Kasumi-1 (cell line): ENCODE measurements around the gene TINCR.
A peak's percentile ranks its signal among the peaks of the same experiment; 100 is the strongest.
"Not testable (repeated sequence)": the region's sequence is repeated elsewhere in the genome, so short reads cannot be mapped to it uniquely, and the experiment has no call there.

Source experiments
- DNase-seq, 2 experiments: peaks; one replicate each; lab custom pipeline; 2025; lab: John Stamatoyannopoulos, UW

Gene TINCR

DNA sequence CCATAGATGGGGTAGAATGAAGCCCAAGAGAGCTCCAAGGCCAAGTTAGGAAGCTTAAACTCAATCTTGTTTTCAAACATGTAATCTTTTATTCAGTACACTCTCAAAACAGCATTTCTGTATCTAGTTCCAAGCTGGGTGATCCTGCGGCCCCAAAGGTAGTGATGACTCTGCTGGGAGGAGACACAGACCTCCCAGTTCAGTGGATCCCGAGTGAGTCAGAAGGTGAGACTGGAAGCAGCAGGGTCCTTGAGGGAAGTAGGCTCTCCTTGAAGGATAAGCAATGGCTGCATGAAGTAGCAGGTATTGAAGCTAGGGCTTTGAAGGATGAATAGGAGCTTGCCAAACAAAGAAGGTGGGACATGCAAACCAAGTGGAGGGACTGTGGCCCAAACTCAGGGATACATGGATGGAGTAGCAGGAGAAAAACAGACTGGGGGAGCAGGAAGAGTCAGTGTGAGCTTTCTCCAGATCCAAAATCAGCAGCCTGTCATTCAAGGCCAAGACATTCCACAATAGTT lies 9.6 kb downstream of the TINCR start:
- no peak for DNase-seq

DNA sequence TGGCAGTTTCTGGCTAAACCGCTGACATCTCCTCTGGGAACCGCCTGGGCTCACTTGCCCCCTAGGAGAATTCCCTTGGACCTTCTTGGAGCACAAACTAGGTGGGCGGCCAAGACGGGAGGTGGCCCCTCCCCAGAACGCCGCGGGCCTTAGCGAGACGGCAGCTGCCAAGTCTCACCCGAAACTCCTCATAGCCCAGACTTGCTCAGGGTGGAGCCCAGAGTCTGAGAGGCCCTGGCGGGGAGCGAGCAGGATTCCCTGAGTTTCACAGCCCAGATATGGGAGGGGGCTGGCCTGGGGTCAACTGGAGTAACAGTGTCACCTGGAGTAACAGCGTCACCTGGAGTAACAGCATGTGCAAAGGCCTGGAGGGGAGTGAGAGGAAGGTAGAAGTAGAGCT lies 10.1 kb downstream of the TINCR start:
- DNase-seq, result no peak

DNA sequence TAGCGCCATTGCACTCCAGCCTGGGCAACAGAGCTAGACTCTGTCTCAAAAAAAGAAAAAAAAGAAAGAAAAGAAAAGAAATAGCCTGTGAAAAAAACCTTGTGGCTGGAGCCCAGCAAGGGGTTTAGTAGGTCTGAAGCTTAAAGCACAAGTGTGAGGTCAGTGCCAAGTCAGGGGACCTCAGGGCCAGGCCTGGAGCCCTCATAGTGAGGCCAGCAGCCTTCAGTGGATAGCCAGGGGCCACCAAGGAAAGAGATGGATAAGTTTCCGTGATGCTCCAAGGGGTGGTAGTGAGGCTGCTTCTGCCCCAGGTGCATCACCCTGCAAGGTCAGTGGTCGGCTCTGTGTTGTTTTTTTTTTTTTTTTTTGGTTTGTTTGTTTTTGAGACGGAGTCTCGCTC lies 12.9 kb downstream of the TINCR start:
- no peak for DNase-seq

DNA sequence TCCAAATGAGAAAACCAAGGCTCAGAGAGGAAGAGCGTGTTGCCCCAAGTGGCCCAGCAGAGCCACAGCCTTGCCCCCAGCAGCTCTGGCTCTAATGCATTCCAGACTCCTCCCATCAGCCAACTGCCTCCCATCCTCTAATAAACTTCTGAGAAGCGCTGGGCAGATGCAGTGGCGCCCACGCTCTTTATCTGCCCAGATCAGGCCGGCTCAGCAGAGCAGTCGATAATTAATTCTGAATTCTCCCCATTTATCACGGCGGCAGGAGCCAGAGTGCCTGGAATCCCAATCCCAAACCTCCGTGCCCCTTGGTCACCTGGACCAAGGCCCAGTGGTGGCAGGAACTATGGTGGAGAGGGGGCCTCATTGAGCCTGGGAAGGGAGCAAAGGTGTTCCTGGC lies 13.9 kb downstream of the TINCR start:
- no peak for DNase-seq

DNA sequence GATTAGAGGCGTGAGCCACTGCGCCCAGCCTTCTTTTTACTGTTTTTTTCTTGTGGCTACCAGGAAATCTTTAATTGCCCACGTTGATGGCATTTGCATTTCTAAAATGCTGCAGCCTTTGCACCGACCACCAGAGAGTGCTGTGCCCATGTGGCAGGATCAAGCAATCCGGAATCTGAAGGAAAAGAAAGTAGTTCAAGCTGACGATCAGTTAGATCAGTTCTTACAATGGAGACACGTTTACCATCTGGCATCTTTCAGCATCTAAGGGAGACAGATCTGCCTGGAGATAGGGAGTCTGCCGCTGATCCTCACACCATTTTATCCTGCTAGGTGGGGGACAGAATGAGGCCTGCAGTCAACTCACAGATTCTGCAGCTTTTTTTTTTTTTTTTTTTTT lies 19.9 kb downstream of the TINCR start:
- peak; percentile 63 to 79 for DNase-seq

- no peak for DNase-seq
Measured at GRCh38 chr19:5545984-5546383, 21.8 kb downstream of the TINCR start.

- DNase-seq, result no peak
Measured at GRCh38 chr19:5545051-5545450, 22.7 kb downstream of the TINCR start.

GRCh38 chr19:5542665-5543064 lies 25.1 kb downstream of the TINCR start:
- DNase-seq, result no peak

DNA sequence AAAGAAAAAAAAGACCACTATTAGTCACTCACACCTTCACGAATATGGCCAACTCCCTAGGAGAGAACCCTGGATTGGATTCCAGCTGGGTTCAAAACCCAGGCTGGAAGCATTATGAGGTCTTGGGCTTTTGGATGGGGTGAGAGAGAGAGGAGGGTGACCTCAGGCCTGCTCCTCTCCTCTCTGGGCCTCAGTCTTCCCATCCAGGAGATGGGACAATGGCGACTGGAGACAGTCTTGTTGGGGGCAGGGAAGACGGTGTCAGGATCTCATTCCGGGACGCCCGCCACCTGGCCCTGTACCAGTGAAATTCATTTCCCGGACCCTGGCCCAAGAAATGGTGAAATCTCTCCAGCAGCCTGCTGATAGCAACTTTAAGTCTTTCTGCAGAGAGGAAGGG lies 26.3 kb downstream of the TINCR start:
- DNase-seq, result no peak

DNA sequence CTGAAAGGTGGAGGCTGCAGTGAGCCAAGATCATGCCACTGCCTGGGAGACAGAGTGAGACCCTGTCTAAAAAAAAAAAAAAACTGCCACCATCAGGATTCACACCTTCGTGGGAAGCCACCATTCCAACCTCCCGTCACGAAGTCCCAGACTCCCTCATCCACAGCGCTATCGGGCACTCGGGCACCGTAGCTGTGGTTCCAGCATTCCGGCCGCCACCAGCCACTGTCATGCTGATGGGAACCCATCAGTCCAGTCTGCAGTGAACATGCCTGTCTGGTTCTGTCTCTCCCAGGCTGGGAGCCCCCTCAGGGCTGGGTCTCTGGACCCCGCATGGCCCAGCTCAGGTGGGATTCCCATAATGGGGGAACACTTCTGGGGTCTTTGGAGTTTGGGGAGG lies 27.5 kb downstream of the TINCR start:
- DNase-seq, result no peak

DNA sequence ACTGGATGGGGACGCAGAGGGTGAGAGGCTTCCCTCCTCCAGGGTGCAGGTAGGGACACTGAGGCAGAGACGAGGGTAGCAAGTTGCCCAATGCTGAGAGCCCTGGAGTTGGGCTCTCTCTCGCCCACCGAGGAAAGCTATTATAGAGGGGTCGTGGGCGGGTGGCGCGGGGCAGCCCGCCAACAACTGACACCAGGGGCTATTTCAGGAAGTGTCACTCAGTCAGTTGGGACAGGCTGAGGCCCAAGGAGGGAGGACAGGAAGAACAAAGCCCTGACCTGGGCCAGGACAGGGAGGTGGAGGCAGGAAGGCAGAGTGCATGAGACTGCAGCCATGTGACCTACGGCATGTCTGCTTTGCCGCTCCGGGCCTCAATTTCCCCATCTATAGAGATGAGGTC lies 29.9 kb downstream of the TINCR start:
- DNase-seq, result no peak

DNA sequence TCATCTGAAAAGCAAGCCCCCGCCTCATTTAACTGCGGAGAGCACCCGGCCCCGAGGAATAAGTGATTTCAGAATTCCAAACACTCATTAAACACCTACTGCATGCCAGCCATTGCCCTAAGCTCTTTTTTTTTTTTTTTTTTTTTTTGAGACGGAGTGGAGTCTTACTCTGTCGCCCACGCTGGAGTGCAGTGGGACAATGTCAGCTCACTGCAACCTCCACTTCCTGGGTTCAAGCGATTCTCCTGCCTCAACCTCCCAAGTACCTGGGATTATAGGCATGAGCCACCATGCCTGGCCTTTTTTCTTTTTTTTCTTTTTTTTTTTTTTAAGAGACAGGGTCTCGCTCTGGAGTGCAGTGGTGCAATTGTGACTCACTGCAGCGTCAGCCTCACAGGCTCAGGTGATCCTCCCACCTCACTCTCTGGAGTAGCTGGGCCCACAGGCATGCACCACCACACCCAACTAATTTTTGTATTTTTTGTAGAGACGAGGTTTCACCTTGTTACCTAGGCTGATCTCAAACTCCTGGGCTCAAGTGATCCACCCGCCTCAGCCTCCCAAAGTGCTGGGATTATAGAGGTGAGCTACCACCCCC lies 30.7 kb downstream of the TINCR start:
- DNase-seq, result not testable (repeated sequence)

DNA sequence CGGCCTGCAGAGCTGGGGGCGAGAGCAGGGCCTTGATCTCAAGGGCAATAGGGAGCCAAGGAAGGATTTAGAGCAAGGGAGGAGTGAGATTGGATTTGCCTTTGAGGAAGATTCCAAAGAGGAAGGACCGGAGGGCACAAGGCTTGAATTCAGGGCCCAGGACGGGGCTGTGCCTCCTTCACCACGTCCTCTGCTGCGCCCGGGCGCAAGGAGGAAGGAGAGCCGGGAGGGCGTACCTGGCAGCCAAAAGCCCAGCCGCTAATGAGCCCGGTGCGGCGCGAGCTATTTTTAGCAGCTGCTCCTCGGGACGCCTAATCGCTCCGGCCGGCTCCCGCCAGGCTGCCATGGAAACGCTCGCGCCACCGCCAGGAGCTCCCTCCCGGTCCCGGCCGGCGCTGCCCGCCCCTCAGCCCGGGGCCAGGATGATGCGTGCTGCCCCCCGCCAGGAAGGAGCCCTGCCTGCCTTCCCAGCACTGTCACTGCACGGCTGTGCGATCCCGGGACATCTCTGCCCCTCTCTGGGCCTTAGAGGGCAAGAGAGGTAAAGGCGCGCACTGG lies 31.3 kb downstream of the TINCR start:
- DNase-seq, result no peak

GRCh38 chr19:5534787-5535586 lies 32.8 kb downstream of the TINCR start:
- DNase-seq, result peak in 1 of 2 experiments; percentile 26

- no peak for DNase-seq
Measured at GRCh38 chr19:5533257-5533656, 34.5 kb downstream of the TINCR start.

- no peak for DNase-seq
Measured at GRCh38 chr19:5530701-5531100, 37.1 kb downstream of the TINCR start.

GRCh38 chr19:5526691-5527090 lies 41.1 kb downstream of the TINCR start:
- no peak for DNase-seq

DNA sequence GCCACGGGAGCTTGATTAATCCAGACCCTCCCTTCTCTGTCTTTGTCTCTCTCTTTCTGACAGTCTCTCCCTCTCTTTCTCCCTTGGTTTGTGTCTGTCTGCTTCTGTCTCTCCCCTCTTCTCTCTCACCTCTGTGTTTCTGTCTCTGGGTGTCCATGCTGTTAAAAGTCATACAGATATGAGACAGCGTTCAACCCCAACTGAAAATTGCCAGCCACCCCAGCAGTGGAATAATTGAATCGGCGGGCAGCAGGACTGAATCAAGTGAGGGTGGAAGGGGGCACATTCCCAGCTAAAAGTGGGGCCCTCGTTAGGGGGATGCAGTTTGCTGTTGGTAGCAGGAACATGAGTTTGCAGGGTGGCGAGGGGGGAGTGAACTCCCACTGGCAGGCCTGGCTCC lies 43.7 kb downstream of the TINCR start:
- DNase-seq, result no peak

DNA sequence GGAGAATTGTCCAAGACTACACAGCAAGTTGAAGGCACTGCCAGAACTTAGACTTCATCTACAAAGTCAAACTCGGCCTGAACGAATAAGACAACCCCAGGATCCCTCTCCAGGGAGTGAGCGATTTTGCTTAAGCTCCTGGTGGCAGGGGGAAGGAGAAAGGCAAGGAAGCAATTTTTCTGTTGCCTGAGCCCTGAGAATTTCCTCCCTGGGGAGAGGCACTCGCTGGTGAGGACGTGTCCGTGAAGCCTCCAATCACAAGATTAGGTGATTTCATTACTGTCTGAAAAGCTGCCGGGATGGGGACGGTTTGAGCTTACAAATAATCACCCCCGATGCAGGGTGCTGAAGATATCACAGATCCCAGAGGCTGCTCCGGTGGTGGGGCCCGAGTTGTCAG lies 45.6 kb downstream of the TINCR start:
- no peak for DNase-seq

GRCh38 chr19:5520501-5520900 lies 47.3 kb downstream of the TINCR start:
- DNase-seq, result no peak

DNA sequence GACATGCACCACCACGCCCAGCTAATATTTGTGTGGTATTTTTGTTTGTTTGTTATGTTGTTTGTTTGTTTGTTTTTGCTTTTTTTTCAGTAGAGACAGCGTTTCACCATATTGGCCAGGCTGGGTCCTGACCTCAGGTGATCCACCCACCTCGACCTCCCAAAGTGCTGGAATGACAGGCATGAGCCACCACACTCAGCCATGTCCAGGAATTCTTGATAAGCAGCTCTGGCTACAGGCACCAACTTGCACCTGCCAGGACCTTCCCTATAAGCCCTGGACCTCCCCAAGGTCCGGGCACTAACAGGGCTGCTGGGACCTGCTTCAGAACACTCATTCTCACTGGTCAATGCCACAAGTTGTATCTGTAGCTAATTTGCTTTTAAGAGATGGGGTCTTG lies 48.7 kb downstream of the TINCR start:
- DNase-seq, result no peak

DNA sequence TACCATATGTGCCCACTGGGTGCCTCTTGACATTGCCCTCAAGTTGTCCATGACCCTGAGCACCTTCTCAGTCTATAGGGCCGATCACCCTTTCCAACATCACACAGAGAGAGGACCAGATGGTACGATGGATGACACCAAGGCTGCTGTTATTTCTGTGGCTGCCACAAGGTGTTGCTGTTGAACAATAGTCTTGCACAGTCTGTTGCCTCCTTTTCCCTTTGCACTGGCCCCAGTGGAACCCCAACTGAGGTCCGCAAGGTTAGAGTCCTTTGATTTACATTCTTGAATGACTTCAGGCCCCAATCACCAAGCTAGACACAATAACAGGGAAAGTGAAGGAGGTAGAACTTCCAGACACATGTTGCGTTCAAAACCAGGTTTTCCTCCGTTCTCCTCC lies 52.0 kb downstream of the TINCR start:
- no peak for DNase-seq

DNA sequence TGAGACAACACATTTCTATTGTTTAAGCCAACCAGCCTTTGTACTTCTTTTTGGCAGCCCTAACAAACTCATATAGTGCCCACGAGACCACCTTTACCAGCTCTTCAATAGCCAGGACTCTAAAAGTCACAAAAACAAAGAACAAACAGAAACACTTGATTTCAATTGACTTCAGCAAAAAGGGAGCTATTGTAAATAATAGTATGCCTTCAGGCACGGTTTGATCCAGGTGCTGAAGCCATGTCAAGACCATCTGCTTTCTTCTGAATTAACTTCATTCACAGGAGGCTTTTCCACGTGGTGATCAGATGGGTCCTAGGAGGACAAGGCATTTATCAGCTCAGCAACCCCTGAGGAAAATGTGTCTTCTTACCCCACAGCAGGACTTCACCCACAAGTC lies 53.8 kb downstream of the TINCR start:
- DNase-seq, result no peak
